K562 (cell line): ENCODE data around the gene AIMP1. TPM values are rescaled to one million over a fixed set of nuclear protein-coding genes. Genes with fewer than 3 reads are reported as not detected.

Experiments
- CSDE1 ChIP-seq, 2 experiments: fragments of 450-650 bp; IDR thresholded peaks; 2 replicates each; pipeline ENCODE4 v1.6.1; 2016; ENCODE audit warnings: mild to moderate bottlenecking in 1 of 2
- MGA ChIP-seq: fragments of 450-650 bp; IDR thresholded peaks from 2 replicates; pipeline ENCODE4 v1.6.1; 2016; ENCODE audit warnings: mild to moderate bottlenecking, moderate library complexity
- ZNF12 ChIP-seq: sonication (generic); formaldehyde crosslinking; IDR thresholded peaks from 2 replicates; pipeline ENCODE4 v1.4.0; 2020; ENCODE audit warnings: mild to moderate bottlenecking, missing genetic modification reagents
- ZNF586 ChIP-seq: fragments of 450-650 bp; formaldehyde crosslinking; conservative IDR thresholded peaks from 2 replicates; pipeline ENCODE4 v1.4.0; 2020; ENCODE audit warnings: mild to moderate bottlenecking, moderate library complexity
- ZNF644 ChIP-seq: fragments of 200-800 bp; sonication (Bioruptor generic); IDR thresholded peaks from 2 replicates; pipeline ENCODE4 v1.6.1; 2016; ENCODE audit warnings: low read depth, missing genetic modification characterization, missing compliant biosample characterization
- polyA plus RNA-seq, 8 experiments: library from polyadenylated mRNA; depleted of rRNA in 4 of 8; stranded (reverse) in 5 of 8; unstranded in 3 of 8; fragments of >200 nt; fragmentation: Nextera tagmentation in 2 of 8; fragmentation: Illumina TruSeq in 1 of 8; extraction: Ambion mirVana in 2 of 8; extraction: Trizol in 1 of 8; gene quantifications; 2 replicates each; pipeline versions ENCODE4 v1.2.1 to v1.2.3, GENCODE V29; 2011 to 2014; ENCODE audit warnings: inconsistent platforms in 1 of 8, missing spikeins in 1 of 8
- total RNA-seq, 7 experiments: library from RNA; depleted of rRNA in 6 of 7; stranded (reverse); fragments of >200 nt in 6 of 7; fragmentation: Illumina TruSeq in 2 of 7; extraction: Trizol in 2 of 7; gene quantifications; 2 replicates each; pipeline versions ENCODE4 v1.2.1 to v1.2.3, GENCODE V29; 2011 to 2021; ENCODE audit warnings: low replicate concordance in 1 of 7

AIMP1 gene
- total and polyA plus RNA-seq, 9 of the 15 experiments (the other 6 are each of a cell fraction or from before 2014, with no cell fraction given) = 39.9 to 141 (median 70.1) TPM

- no peak for TF ChIP-seq MGA
- TF ChIP-seq ZNF12 (CRISPR knock-in tag) = no peak
- no peak for TF ChIP-seq CSDE1 (IDR thresholded peaks at IDR 0.05)
- no peak for TF ChIP-seq ZNF586 (CRISPR knock-in tag)
- TF ChIP-seq ZNF644 = no peak
These were observed 56.7 kb downstream of the AIMP1 start (continued) for GRCh38 chr4:106373026-106373425.
